GM18505 (cell line): ENCODE results near the gene RASL10A.
"Not testable (repeated sequence)": the region's sequence is repeated elsewhere in the genome, so short reads cannot be mapped to it uniquely, and the experiment has no call there.

Experiments used
- ATAC-seq: cut with Tn5 transposase; IDR thresholded peaks from one replicate; pipeline ENCODE4 v1.9.1; 2021; ENCODE audit not compliant: unreplicated experiment
- POLR2A ChIP-seq: IDR thresholded peaks from 4 replicates; pipeline ENCODE4 v1.6.1; 2011; ENCODE audit warnings: borderline replicate concordance; ENCODE audit not compliant: insufficient read depth, insufficient read length; ENCODE audit errors: extremely low read depth

RASL10A gene, protein sequence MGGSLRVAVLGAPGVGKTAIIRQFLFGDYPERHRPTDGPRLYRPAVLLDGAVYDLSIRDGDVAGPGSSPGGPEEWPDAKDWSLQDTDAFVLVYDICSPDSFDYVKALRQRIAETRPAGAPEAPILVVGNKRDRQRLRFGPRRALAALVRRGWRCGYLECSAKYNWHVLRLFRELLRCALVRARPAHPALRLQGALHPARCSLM

DNA sequence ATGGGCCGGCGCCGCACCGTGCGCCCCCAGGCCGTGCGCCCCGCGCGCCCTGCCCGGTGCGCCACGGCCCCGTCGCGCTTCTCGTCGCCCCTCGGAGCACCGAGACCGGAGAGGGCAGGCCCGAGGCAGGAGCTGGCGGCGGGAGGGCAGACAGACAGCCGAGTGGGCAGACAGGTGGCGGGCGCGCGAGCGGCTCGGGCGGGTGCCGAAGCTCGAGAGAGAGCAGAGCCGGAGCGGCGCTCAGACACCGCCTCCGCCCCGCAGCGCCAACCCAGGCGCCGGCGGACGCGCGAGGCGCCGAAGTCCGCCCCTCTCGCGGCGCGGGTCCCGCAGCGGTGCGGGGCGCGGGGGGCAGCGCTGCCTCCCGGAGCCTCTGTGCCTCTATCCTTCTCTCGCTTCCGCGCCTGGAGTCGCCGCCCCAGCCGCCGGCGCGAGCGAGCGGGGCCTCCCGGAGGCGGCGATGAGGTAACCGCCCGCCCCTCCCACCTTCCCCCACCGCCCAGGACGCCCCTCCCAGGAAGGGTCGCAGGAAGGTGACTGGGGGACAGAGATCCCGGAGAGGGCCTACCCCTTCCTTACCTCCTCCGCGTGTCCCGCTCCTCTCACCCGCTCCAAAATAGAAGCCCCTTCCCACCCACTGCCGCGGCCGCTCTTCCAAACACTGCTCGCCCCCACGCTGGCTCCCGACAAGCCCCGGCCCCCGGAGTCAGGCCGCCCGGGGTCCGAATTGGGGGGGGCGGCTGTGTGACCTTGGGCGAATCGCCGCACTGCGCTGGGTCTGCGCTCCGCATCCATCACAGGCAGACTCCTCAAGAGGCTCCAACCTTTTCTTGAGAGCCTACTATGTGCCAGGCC, at the start of gene RASL10A:
TSS of gene RASL10A (minus strand) at position 412 of the 855 bp plus-strand sequence. CDS start 451 bp downstream, outside the sequence.
- TF ChIP-seq POLR2A: no peak
- no peak for ATAC-seq

DNA sequence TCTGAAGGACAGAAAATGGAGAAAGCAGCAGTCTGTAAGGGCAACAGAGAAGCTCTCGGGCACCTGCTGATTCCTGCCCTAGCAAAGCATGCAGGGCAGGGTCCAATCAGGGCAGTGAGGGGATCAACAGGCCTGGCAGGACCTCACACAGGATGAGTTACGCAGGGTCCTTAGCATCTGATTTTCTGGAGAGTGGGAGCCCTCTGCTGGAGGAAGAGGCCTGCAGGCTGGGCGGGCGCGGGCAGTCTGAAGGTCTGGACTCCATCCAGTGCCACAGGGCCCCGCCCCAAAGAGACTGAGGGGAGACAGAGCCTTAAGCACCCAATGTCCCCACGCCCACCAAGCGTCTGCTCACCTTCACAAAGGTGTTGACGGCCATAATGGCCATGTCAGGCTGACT, 44.0 kb upstream of the RASL10A start:
- no peak for TF ChIP-seq POLR2A
- no peak for ATAC-seq

DNA sequence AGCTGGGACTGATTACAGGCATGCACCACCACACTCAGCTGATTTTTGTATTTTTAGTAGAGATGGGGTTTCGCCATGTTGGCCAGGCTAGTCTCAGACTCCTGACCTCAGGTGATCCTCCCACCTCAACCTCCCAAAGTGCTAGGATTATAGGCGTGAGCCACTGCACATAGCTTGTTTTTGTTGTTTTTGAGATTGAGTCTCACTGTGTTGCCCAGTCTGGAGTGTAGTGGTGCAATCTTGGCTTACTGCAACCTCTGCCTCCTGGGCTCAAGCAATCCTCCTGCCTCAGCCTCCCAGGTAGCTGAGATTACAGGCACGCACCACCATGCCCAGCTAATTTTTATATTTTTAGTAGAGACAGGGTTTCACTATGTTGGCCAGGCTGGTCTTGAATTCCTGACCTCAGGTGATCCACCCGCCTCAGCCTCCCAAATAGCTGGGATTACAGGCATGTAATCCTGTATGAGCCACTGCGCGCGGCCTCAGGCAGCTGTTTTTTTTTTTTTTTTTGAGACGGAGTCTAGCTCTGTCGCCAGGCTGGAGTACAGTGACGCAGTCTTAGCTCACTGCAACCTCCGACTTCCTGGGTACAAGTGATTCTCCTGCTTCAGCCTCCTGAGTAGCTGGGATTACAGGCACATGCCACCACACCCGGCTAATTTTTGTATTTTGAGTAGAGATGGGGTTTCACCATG, 41.8 kb upstream of the RASL10A start:
- not testable (repeated sequence) for ATAC-seq

DNA sequence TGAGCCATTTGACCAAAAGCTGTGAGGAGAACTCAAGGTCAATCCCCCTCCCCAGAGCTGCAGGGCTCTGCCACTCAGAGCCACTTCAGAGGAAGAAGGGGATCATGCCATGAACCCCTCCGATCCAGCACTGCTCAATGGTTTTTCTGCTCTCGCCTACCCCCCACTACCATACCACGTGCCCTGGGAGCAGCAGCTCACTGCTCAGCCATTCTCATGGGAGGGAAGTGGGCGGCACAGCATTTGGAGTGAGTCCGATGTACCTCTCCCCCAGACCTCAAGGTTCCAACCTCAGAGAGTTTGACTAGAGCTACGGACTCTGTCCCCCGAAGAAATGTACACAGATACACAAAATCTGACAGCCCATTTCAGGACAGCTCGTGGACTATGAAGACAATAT, 38.4 kb upstream of the RASL10A start:
- TF ChIP-seq POLR2A: no peak
- no peak for ATAC-seq

DNA sequence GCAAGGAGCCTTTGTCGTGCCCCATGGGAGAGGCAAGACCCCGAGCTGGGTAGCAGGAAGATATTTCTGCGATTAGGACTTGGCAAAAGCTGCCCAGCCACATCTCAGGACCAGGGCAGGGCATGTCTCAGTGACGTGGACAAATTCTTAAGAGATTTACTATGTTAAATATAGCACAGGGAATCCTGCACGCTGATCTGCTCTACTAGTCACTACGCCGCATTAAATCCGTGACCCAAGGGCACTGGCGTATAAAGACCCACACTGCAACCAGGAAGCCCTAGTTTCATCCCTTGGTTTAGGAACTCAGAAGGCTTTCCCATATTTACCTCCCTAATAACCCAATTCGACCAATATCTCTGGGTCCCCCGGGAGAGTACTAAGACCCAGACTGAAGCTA, 37.8 kb upstream of the RASL10A start:
- no peak for ATAC-seq
- TF ChIP-seq POLR2A: no peak

DNA sequence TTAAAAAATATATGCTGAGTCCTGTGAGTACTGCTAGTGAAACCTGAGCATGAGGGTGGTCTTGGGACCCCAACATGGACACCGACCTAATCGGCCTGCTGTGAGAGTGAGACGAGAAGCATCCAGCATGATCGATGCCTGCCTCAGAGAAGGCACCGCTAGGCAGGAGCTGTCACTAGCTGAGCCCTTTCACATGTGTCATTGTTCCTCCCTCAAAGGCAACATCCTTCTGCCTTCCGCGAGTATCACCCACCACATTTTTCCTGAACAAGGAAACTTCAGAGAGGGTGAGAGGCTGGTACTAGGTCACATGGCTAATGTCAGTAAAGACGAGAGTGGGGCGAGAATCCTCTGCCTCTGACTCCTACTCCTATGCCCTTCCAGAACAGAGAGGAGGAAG, 37.3 kb upstream of the RASL10A start:
- TF ChIP-seq POLR2A: no peak
- no peak for ATAC-seq

DNA sequence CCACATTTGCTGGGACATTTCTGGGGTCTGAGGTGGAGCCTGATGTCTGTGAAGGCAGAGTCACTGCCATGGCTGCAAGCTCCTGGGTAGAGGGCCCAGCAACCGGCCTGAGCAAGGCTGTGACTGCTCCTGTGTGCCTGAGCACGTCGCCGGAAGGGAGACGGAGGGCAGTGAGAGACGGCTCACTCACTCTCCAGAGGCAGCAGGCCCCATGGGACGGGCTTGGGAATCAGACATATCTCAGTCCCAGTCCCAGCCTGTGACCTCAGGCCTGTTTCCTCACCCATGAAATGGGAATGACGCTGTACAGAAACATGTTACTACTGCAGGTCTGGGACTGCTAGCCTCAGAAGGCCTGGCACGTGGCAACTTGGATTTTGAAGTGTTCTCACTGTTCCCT, 36.4 kb upstream of the RASL10A start:
- no peak for TF ChIP-seq POLR2A
- no peak for ATAC-seq

DNA sequence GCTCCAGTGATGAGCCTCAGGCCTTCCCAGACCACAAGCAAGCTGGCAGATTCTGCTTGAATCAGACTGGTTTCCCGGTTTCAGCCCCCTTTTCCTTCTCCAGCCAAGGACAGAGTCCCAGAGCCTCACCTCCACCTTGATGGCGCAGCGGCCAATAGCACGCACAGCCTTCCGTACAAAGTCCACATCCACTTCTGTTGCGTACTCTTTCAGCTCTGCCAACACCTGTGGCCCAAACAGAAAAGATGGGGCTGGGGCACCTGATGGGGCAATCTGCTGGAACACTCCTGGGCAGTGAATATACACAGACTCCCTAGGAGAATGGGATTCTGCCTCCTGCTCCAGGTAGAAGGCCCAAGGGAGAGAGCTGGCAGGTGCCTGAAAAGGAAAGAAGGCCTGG, 35.5 kb upstream of the RASL10A start:
- ATAC-seq: no peak
- no peak for TF ChIP-seq POLR2A

DNA sequence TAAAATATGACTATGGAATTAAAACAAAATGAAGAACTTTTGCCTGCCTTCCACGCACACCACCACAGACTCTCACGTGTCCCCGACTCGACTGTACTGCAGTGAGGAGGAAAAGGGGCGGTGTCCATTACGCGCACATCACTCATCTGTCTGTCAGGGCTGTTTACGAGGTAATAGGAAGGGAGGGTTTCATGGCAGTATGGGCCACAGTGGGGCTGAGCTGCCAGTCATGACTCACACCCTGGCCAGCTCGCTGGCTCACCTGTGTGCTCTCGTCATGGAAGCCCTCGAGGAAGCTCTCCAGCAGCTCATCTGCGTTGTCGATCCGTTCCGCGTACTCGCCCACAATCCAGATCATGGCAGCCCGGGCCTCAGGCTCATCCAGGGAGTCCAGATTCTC, 33.5 kb upstream of the RASL10A start:
- ATAC-seq: no peak
- no peak for TF ChIP-seq POLR2A

DNA sequence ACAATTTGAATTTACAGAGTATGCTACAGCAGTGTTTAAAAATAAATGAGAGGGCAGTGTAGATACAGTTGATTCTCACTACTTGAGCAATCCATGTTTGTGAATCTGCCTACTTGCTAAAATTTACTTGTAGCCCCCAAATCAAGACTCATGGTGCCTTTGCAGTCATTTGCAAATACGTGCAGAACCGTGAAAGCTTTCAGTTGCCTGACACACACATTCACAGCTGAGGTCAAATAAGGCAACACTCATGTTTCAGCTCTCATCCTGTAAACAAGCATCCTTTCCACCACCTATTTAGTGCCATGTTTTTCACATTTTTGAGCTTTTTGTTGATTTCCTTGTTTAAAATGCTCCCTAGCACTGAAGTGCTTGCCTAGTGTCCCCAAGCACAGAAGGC, 32.5 kb upstream of the RASL10A start:
- no peak for ATAC-seq
- no peak for TF ChIP-seq POLR2A

DNA sequence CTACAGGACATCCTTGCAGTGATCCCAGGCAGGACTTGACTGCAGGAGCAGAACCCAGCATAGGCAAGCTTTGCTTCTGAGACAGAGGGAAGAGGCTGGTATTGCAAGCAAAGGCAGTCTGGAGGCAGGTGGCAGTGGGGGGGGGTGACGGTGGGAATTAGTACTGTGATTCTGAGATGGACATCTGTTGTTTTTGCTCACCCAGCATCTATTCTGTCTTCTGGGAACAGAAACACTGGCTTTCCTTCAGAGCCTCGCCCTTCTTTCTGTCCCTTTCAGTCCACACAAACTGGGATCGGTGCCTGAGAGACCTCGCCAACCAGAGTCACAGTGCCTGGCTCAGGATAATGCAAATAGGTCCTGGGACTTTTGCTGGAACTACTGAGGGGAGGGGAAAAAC, 31.2 kb upstream of the RASL10A start:
- no peak for TF ChIP-seq POLR2A
- ATAC-seq: no peak

DNA sequence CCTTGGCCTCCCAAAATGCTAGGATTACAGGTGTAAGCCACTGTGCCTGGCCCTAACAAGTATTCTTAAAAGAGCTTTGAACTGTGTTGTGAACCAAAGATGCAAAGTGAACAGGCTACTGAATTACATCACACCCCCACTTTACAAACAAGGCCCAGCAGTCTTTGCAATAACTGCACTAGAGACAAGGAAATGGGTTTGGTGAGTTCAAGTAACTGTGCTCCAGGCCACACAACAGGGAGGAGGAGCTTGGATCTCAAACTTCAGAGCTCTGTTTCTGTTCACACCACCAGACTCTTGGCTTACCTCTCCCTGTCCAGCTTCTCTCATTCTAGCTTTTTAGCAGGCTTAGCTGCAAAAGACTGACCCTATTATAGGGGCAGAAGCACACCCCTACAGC, 30.4 kb upstream of the RASL10A start:
- no peak for TF ChIP-seq POLR2A
- ATAC-seq: no peak

DNA sequence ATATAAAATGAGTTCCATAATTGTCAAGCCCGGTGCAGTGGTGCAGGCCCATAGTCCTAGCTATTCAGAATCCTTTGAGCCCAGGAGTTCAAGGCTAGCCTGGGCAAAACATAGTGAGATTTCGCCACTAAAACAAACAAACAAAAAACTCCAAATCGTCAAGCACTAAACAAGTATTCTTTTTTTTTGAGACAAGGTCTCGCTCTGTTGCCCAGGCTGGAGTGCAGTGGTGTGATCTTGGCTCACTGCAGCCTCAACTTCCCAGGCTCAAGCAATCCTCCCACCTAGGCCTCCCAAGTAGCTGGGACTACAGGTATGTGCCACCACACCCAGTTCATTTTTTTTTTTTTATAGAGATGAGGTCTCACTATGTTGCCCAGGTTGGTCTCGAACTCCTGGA, 29.4 kb upstream of the RASL10A start:
- ATAC-seq: not testable (repeated sequence)

DNA sequence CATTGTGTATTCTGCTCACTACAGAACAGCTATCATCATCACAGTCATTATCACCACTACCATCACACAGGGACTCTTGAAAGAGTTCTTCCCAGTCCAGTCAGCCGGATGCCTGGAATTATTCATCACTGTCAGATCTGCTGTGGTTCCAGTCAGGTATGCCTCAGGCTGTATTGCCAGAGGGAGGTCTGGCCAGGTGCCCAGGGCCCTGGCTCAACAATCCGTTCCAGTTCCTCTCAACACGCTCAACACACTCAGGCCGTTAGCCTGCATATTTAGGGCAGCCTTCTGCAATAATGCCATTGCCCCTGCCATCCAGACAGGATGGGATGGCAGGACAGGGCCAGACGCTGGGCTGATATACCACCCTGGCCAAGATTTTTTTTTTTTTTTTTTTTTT, 28.6 kb upstream of the RASL10A start:
- no peak for TF ChIP-seq POLR2A
- no peak for ATAC-seq
